OCI-LY3 (cell line): Measurements from ENCODE around the gene TARS2.

Experiments used
- CTCF ChIP-seq: fragments of 200-600, 300-600 bp; sonication (generic); IDR thresholded peaks from 2 replicates; pipeline ENCODE4 v1.5.1; 2014; ENCODE audit warnings: antibody characterized with exemption, low read length, low read depth
- EZH2phosphoT487 ChIP-seq: fragments of 200-600 bp; shearing (Covaris generic); IDR thresholded peaks from 2 replicates; pipeline ENCODE4 v1.6.1; 2018; ENCODE audit warnings: antibody characterized with exemption, mixed run types, low read depth

GRCh38 chr1:150472601-150473200 lies 14.5 kb upstream of the TARS2 start:
- TF ChIP-seq CTCF (no peak), EZH2phosphoT487 (no peak)
